HEK293 (cell line): Measurements from ENCODE around the gene CETP.
A peak's percentile ranks its signal among the peaks of the same experiment; 100 is the strongest.

Experiments used
- GLI4 ChIP-seq: fragments of 450-650 bp; formaldehyde crosslinking; IDR thresholded peaks from 2 replicates; pipeline ENCODE4 v1.5.1; 2016; ENCODE audit warnings: missing biosample characterization, missing genetic modification characterization
- IKZF3 ChIP-seq: fragments of 450-650 bp; IDR thresholded peaks from 2 replicates; pipeline ENCODE4 v1.5.0; 2018; ENCODE audit warnings: missing biosample characterization, mild to moderate bottlenecking, missing genetic modification characterization, moderate library complexity
- KLF8 ChIP-seq: fragments of 450-650 bp; formaldehyde crosslinking; IDR thresholded peaks from 2 replicates; pipeline ENCODE4 v1.5.1; 2016; ENCODE audit warnings: missing biosample characterization, missing genetic modification characterization
- MZF1 ChIP-seq: fragments of 450-650 bp; formaldehyde crosslinking; IDR thresholded peaks from 2 replicates; pipeline ENCODE4 v1.5.1; 2017; ENCODE audit warnings: missing biosample characterization, missing genetic modification characterization, borderline replicate concordance
- PRDM1 ChIP-seq: fragments of 450-650 bp; formaldehyde crosslinking; IDR thresholded peaks from 2 replicates; pipeline ENCODE4; 2016; ENCODE audit warnings: missing biosample characterization, missing genetic modification characterization
- ZNF121 ChIP-seq: fragments of 450-650 bp; formaldehyde crosslinking; IDR thresholded peaks from 2 replicates; pipeline ENCODE4 v1.5.1; 2016; ENCODE audit warnings: missing biosample characterization, missing genetic modification characterization
- ZNF138 ChIP-seq: fragments of 450-650 bp; formaldehyde crosslinking; IDR thresholded peaks from 2 replicates; pipeline ENCODE4 v1.5.1; 2016; ENCODE audit warnings: missing biosample characterization, missing genetic modification characterization, borderline replicate concordance
- ZNF274 ChIP-seq, 2 experiments: fragments of 200-500 bp in 1 of 2; fragments of 450-650 bp in 1 of 2; sonication (Bioruptor generic) in 1 of 2; formaldehyde crosslinking in 1 of 2; IDR thresholded peaks; 2 replicates each; pipeline versions ENCODE4 v1.5.1 to v1.6.1; 2014 to 2016; ENCODE audit warnings: borderline replicate concordance in 1 of 2, inconsistent platforms in 1 of 2, low read length in 1 of 2, missing biosample characterization in 1 of 2, missing genetic modification characterization in 1 of 2
- ZNF350 ChIP-seq: fragments of 450-650 bp; formaldehyde crosslinking; IDR thresholded peaks from 2 replicates; pipeline ENCODE4 v1.5.0; 2017; ENCODE audit warnings: missing biosample characterization, mild to moderate bottlenecking, missing genetic modification characterization
- ZNF792 ChIP-seq: fragments of 450-650 bp; formaldehyde crosslinking; IDR thresholded peaks from 2 replicates; pipeline ENCODE4 v1.5.1; 2016; ENCODE audit warnings: missing biosample characterization, missing genetic modification characterization
- TF ChIP-seq, protein P1 (sequence below): fragments of 450-650 bp; formaldehyde crosslinking; IDR thresholded peaks from 2 replicates; pipeline ENCODE4 v1.5.1; 2016; ENCODE audit warnings: missing biosample characterization, missing genetic modification characterization
- TF ChIP-seq, protein P2 (sequence below): fragments of 450-650 bp; formaldehyde crosslinking; optimal IDR thresholded peaks from 2 replicates; pipeline ENCODE3; 2016; ENCODE audit warnings: missing biosample characterization, mild to moderate bottlenecking, missing genetic modification characterization
- TF ChIP-seq, protein P3 (sequence below): fragments of 450-650 bp; formaldehyde crosslinking; IDR thresholded peaks from 2 replicates; pipeline ENCODE4 v1.5.1; 2016; ENCODE audit warnings: missing biosample characterization, missing genetic modification characterization

DNA sequence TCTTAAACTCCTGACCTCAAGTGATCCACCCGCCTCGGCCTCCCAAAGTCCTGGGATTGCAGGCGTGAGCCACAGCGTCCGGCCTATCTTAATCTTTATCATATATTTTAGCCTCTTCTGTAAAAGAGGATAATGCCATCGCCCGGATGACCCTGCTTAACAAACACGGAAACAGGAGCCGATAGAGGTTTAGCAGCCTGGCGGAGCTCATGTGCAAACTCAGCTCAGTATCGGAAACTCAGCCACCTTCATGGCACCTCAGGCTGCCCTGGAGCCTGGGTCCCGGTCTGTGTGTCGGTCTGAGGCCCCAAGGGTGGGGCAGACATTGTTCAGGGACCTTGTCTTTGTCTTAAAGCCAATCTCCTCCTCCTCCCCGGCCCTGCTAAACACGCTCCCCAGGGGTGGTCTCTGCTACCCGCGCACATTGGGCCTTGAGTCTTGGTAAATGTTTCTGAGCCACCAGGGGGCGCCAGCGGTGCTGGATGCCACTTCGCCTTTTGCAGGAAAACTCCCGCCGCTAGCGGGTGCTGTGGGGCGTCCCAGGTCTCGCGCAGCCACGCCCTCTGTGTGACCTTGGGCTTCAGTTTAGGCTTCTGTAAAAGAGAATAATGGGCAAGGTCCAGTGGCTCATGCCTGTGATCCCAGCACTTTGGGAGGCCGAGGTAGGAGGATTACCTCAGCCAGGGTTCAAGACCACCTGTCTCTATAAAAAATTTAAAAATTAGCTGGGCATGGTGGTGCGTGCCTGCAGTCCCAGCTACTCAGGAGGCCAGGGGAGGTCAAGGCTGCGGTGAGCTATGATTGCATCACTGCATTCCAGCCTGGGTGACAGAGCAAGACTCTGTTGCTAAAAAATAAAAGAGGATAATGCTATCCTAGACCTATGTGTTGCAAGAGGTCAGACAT is 2.7 kb downstream of the CETP start:
- TF ChIP-seq ZNF350 (no peak), GLI4 (tag by site-specific recombination) (no peak), ZNF121 (tag by site-specific recombination) (no peak), ZNF138 (tag by site-specific recombination) (no peak), PRDM1 (no peak), IKZF3 (tag by site-specific recombination) (no peak), MZF1 (tag by site-specific recombination) (no peak), ZNF274 (IDR thresholded peaks at IDR 0.05; ENCODE audit: low read length) (no peak), ZNF274 (tag by site-specific recombination; IDR thresholded peaks at IDR 0.05; ENCODE audit: borderline replicate concordance) (no peak), KLF8 (no peak; the same call in 1 of the 2 replicates), ZNF792 (tag by site-specific recombination) (no peak)
- TF ChIP-seq, protein P1, sequence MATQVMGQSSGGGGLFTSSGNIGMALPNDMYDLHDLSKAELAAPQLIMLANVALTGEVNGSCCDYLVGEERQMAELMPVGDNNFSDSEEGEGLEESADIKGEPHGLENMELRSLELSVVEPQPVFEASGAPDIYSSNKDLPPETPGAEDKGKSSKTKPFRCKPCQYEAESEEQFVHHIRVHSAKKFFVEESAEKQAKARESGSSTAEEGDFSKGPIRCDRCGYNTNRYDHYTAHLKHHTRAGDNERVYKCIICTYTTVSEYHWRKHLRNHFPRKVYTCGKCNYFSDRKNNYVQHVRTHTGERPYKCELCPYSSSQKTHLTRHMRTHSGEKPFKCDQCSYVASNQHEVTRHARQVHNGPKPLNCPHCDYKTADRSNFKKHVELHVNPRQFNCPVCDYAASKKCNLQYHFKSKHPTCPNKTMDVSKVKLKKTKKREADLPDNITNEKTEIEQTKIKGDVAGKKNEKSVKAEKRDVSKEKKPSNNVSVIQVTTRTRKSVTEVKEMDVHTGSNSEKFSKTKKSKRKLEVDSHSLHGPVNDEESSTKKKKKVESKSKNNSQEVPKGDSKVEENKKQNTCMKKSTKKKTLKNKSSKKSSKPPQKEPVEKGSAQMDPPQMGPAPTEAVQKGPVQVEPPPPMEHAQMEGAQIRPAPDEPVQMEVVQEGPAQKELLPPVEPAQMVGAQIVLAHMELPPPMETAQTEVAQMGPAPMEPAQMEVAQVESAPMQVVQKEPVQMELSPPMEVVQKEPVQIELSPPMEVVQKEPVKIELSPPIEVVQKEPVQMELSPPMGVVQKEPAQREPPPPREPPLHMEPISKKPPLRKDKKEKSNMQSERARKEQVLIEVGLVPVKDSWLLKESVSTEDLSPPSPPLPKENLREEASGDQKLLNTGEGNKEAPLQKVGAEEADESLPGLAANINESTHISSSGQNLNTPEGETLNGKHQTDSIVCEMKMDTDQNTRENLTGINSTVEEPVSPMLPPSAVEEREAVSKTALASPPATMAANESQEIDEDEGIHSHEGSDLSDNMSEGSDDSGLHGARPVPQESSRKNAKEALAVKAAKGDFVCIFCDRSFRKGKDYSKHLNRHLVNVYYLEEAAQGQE (tag by site-specific recombination), result no peak
- TF ChIP-seq, protein P2, sequence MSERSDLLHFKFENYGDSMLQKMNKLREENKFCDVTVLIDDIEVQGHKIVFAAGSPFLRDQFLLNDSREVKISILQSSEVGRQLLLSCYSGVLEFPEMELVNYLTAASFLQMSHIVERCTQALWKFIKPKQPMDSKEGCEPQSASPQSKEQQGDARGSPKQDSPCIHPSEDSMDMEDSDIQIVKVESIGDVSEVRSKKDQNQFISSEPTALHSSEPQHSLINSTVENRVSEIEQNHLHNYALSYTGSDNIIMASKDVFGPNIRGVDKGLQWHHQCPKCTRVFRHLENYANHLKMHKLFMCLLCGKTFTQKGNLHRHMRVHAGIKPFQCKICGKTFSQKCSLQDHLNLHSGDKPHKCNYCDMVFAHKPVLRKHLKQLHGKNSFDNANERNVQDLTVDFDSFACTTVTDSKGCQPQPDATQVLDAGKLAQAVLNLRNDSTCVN, result peak; percentile 21
- TF ChIP-seq, protein P3, sequence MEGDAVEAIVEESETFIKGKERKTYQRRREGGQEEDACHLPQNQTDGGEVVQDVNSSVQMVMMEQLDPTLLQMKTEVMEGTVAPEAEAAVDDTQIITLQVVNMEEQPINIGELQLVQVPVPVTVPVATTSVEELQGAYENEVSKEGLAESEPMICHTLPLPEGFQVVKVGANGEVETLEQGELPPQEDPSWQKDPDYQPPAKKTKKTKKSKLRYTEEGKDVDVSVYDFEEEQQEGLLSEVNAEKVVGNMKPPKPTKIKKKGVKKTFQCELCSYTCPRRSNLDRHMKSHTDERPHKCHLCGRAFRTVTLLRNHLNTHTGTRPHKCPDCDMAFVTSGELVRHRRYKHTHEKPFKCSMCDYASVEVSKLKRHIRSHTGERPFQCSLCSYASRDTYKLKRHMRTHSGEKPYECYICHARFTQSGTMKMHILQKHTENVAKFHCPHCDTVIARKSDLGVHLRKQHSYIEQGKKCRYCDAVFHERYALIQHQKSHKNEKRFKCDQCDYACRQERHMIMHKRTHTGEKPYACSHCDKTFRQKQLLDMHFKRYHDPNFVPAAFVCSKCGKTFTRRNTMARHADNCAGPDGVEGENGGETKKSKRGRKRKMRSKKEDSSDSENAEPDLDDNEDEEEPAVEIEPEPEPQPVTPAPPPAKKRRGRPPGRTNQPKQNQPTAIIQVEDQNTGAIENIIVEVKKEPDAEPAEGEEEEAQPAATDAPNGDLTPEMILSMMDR, result peak; percentile 82
